Measurements from ENCODE around the gene RNF150.
A peak's percentile ranks its signal among the peaks of the same experiment; 100 is the strongest.

Gene RNF150

GRCh38 chr4:140935254-140935653, 198.0 kb downstream of the RNF150 start:
- no peak for TF ChIP-seq CTCF (conservative IDR thresholded peaks at IDR 0.05; ENCODE audit: low read depth, low read length)
- DNase-seq (ENCODE audit: low read depth) = no peak

GRCh38 chr4:140932501-140933045, 200.7 kb downstream of the RNF150 start:
- TF ChIP-seq CTCF (conservative IDR thresholded peaks at IDR 0.05; ENCODE audit: low read depth, low read length) = no peak
- DNase-seq (ENCODE audit: low read depth) = no peak
- no peak overlapping the region for H3K4me3 ChIP-seq (ENCODE audit: low read depth, low read length)

More at GRCh38 chr4:140935254-140935653, 198.0 kb downstream of the RNF150 start:
- H3K4me3 ChIP-seq (ENCODE audit: low read depth, low read length) = no peak overlapping the region

GRCh38 chr4:140931911-140932310, 201.4 kb downstream of the RNF150 start:
- no peak overlapping the region for H3K4me3 ChIP-seq (ENCODE audit: low read depth, low read length)
- no peak for DNase-seq (ENCODE audit: low read depth)
- TF ChIP-seq CTCF (conservative IDR thresholded peaks at IDR 0.05; ENCODE audit: low read depth, low read length) = no peak

GRCh38 chr4:140930557-140930956, 202.7 kb downstream of the RNF150 start:
- DNase-seq (ENCODE audit: low read depth) = no peak
- no peak for TF ChIP-seq CTCF (conservative IDR thresholded peaks at IDR 0.05; ENCODE audit: low read depth, low read length)
- H3K4me3 ChIP-seq (ENCODE audit: low read depth, low read length) = no peak overlapping the region

GRCh38 chr4:140930011-140930410, 203.3 kb downstream of the RNF150 start:
- no peak overlapping the region for H3K4me3 ChIP-seq (ENCODE audit: low read depth, low read length)
- TF ChIP-seq CTCF (conservative IDR thresholded peaks at IDR 0.05; ENCODE audit: low read depth, low read length) = no peak
- no peak for DNase-seq (ENCODE audit: low read depth)

- no peak overlapping the region for H3K4me3 ChIP-seq (ENCODE audit: low read depth, low read length)
- TF ChIP-seq CTCF (conservative IDR thresholded peaks at IDR 0.05; ENCODE audit: low read depth, low read length) = no peak
- DNase-seq (ENCODE audit: low read depth) = peak; percentile 13
These were observed 204.4 kb downstream of the RNF150 start for GRCh38 chr4:140928880-140929279.

GRCh38 chr4:140926672-140927071, 206.6 kb downstream of the RNF150 start:
- peak; percentile 51 for DNase-seq (ENCODE audit: low read depth)
- H3K4me3 ChIP-seq (ENCODE audit: low read depth, low read length) = no peak overlapping the region
- TF ChIP-seq CTCF (conservative IDR thresholded peaks at IDR 0.05; ENCODE audit: low read depth, low read length) = no peak

Data from choroid plexus epithelial cell (primary cell).